Endothelial cell of umbilical vein (primary cell): ENCODE measurements around the gene DUSP22.

ENCODE experiments used
- EZH2 ChIP-seq: IDR thresholded peaks from 2 replicates; pipeline ENCODE4 v1.6.1; 2012; ENCODE audit warnings: borderline replicate concordance, low read depth, mild to moderate bottlenecking, moderate library complexity, low read length, inconsistent platforms; ENCODE audit not compliant: severe bottlenecking
- FOS ChIP-seq: IDR thresholded peaks from 2 replicates; pipeline ENCODE4 v1.6.1; 2011; ENCODE audit warnings: mild to moderate bottlenecking, low read length, moderate library complexity, borderline replicate concordance; ENCODE audit not compliant: insufficient read depth
- POLR2A ChIP-seq: IDR thresholded peaks from 2 replicates; pipeline ENCODE4 v1.6.1; 2012; ENCODE audit warnings: low read depth, mild to moderate bottlenecking, control low read depth, low read length
- POLR2AphosphoS5 ChIP-seq: IDR thresholded peaks from 2 replicates; pipeline ENCODE4 v1.6.1; 2012; ENCODE audit warnings: low read depth, mild to moderate bottlenecking, control low read depth, low read length, moderate library complexity; ENCODE audit not compliant: insufficient read depth
- TF ChIP-seq, protein P1 (sequence below), 2 donors: IDR thresholded peaks; 1 replicate in 1 of 2; 2 replicates in 1 of 2; pipeline ENCODE4 v1.5.1; 2011; ENCODE audit warnings: low read length in 2 of 2, mild to moderate bottlenecking in 2 of 2, moderate library complexity in 2 of 2, control low read depth in 1 of 2, inconsistent platforms in 1 of 2, low read depth in 1 of 2; ENCODE audit not compliant: insufficient read depth in 1 of 2; ENCODE audit errors: extremely low read depth in 1 of 2
- TF ChIP-seq, protein P2 (sequence below): IDR thresholded peaks from 2 replicates; pipeline ENCODE4 v1.6.1; 2011; ENCODE audit not compliant: insufficient read depth, insufficient read length

DNA sequence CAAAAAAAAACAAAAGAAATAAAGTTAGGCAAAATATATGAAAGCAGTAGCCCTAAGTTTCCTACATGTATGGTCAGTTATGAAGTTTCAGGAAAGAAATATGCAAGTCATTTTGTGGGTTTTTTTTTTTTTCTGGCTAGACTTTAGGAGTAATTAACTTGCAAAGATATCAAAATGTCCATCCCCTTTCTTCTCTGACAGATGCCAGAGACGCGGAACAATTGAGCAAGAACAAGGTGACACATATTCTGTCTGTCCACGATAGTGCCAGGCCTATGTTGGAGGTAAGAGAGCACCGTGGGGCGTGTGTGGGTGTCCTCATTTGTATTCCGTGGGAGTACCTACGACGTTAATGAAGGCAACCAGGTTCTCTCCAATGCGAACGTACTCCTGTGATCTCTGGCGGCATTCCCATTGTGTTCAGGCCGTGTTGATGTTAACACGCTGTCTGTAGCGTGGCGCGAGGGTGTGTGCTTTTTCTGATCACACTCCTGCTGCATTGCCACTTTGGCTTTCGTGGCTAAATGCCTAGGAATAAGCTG is 19.5 kb downstream of the DUSP22 start:
- TF ChIP-seq POLR2AphosphoS5: no peak
- TF ChIP-seq, protein P1, sequence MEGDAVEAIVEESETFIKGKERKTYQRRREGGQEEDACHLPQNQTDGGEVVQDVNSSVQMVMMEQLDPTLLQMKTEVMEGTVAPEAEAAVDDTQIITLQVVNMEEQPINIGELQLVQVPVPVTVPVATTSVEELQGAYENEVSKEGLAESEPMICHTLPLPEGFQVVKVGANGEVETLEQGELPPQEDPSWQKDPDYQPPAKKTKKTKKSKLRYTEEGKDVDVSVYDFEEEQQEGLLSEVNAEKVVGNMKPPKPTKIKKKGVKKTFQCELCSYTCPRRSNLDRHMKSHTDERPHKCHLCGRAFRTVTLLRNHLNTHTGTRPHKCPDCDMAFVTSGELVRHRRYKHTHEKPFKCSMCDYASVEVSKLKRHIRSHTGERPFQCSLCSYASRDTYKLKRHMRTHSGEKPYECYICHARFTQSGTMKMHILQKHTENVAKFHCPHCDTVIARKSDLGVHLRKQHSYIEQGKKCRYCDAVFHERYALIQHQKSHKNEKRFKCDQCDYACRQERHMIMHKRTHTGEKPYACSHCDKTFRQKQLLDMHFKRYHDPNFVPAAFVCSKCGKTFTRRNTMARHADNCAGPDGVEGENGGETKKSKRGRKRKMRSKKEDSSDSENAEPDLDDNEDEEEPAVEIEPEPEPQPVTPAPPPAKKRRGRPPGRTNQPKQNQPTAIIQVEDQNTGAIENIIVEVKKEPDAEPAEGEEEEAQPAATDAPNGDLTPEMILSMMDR (IDR thresholded peaks at IDR 0.05; ENCODE audit: extremely low read depth in 1 of 2, insufficient read depth in 1 of 2, low read depth in 1 of 2, low read length in 2 of 2): no peak
- TF ChIP-seq EZH2: no peak
- TF ChIP-seq POLR2A: no peak
- TF ChIP-seq, protein P2, sequence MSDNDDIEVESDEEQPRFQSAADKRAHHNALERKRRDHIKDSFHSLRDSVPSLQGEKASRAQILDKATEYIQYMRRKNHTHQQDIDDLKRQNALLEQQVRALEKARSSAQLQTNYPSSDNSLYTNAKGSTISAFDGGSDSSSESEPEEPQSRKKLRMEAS: no peak
- no peak for TF ChIP-seq FOS
